ENCODE results near the gene CFAP70. TPM values are rescaled to one million over a fixed set of nuclear protein-coding genes. Genes with fewer than 3 reads are reported as not detected.

Gene CFAP70
- total RNA-seq, 1 experiment from 2014 or later, result 0.24 TPM

DNA sequence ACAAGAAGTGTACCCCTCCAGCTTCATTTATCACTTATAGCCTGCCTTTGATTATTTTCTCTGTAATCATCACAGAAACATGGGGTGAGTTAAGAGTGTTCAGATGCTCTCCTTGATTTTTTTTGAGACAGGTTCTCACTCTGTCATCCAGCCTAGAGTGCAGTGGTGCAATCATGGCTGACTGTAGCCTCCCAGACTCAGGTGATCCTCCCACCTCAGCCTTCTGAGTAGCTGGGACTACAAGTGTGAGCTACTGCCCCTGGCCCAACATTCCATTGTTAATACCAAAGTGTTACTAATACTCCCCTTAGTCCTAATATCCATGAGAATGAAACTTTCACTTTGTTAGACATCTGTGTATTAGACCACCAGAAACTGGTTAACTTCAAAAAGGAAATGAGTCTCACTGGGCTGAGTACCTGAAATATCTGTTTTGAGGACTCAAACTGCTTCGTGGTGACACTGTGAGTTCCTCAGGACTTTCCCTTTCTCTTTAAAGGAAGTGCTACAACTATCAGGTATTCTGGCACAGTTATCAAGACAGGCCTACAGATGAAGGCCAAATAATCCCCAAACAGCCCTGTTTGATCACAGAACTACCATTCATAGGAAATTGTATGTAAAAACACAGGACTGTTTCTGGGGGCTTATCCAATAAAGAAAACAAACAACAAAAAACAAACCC lies 20.5 kb upstream of the CFAP70 start:
- no peak overlapping the region for H3K56ac ChIP-seq (ENCODE audit: insufficient read length, low read depth, low read length)
- H3K9ac ChIP-seq (ENCODE audit: extremely low read depth, insufficient read length, low read length), result no peak overlapping the region
- no peak overlapping the region for H4K5ac ChIP-seq (ENCODE audit: insufficient read length, low read depth, low read length)
- H4K8ac ChIP-seq (replicated peaks; ENCODE audit: insufficient read length, low read depth, low read length), result no peak overlapping the region
- H3T11ph ChIP-seq (ENCODE audit: low read length), result no peak overlapping the region
- H2BK20ac ChIP-seq (ENCODE audit: low read depth, low read length, poor library complexity, severe bottlenecking), result no peak overlapping the region
- H2BK5ac ChIP-seq (ENCODE audit: insufficient read length, low read length), result no peak overlapping the region
- no peaks in the 10 kb centered on the region for H4K20me1 ChIP-seq (ENCODE audit: control insufficient read depth, insufficient read depth, insufficient read length)
- H3K14ac ChIP-seq (ENCODE audit: insufficient read depth, low read length), result no peak overlapping the region
- no peaks in the 10 kb centered on the region for H3K9me3 ChIP-seq (ENCODE audit: control insufficient read depth, low read depth, low read length)
- H3K4me1 ChIP-seq (ENCODE audit: insufficient read depth, low read length), result no peaks in the 10 kb centered on the region
- WGBS (ENCODE audit: extremely low coverage, insufficient read length, low lambda C conversion rate), result no CpG with 5 or more reads among the region's 1 CpG
- H3K9me3 Mint-ChIP-seq, result no peaks in the 10 kb centered on the region
- no peaks in the 10 kb centered on the region for H3K79me1 ChIP-seq (ENCODE audit: insufficient read depth, low read depth, low read length, poor library complexity, severe bottlenecking)
- H3K27ac Mint-ChIP-seq, result no peak overlapping the region; a peak in 1 of 7 replicates
- H3K23me2 ChIP-seq (ENCODE audit: insufficient read length, low read depth, low read length, poor library complexity, severe bottlenecking), result no peaks in the 10 kb centered on the region
- H3K27me3 Mint-ChIP-seq (ENCODE audit: low read depth), result no peaks in the 10 kb centered on the region
- no peak overlapping the region for H4K91ac ChIP-seq (ENCODE audit: insufficient read length, low read depth, low read length)
- H2BK12ac ChIP-seq (ENCODE audit: insufficient read length, low read depth, low read length), result no peak overlapping the region
- H3K4me1 Mint-ChIP-seq, result no peaks in the 10 kb centered on the region
- no peak overlapping the region for H2AK5ac ChIP-seq (ENCODE audit: insufficient read length, low read length)
- no peak overlapping the region for H3K4me3 Mint-ChIP-seq
- H3K27ac ChIP-seq (ENCODE audit: insufficient read length, low read depth, low read length), result no peak overlapping the region
- H3K27me3 ChIP-seq (ENCODE audit: insufficient read depth, low read length), result no peaks in the 10 kb centered on the region
- H3K18ac ChIP-seq (ENCODE audit: insufficient read length, low read depth, low read length), result no peak overlapping the region
- H2BK120ac ChIP-seq (ENCODE audit: low read depth, low read length, poor library complexity, severe bottlenecking), result no peak overlapping the region
- H3K79me2 ChIP-seq (ENCODE audit: insufficient read depth, low read length), result no peaks in the 10 kb centered on the region
- DNase-seq, result no peak
- H2BK15ac ChIP-seq (ENCODE audit: low read depth, low read length), result no peak overlapping the region
- no peak overlapping the region for H3K23ac ChIP-seq (ENCODE audit: insufficient read length, low read depth, low read length)
- no peak overlapping the region for H3K4ac ChIP-seq (ENCODE audit: low read depth, low read length)
- no peak overlapping the region for H3K4me2 ChIP-seq (ENCODE audit: insufficient read depth, insufficient read length, low read length)
- TF ChIP-seq, protein P1, sequence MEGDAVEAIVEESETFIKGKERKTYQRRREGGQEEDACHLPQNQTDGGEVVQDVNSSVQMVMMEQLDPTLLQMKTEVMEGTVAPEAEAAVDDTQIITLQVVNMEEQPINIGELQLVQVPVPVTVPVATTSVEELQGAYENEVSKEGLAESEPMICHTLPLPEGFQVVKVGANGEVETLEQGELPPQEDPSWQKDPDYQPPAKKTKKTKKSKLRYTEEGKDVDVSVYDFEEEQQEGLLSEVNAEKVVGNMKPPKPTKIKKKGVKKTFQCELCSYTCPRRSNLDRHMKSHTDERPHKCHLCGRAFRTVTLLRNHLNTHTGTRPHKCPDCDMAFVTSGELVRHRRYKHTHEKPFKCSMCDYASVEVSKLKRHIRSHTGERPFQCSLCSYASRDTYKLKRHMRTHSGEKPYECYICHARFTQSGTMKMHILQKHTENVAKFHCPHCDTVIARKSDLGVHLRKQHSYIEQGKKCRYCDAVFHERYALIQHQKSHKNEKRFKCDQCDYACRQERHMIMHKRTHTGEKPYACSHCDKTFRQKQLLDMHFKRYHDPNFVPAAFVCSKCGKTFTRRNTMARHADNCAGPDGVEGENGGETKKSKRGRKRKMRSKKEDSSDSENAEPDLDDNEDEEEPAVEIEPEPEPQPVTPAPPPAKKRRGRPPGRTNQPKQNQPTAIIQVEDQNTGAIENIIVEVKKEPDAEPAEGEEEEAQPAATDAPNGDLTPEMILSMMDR (conservative IDR thresholded peaks at IDR 0.05), result no peak
- no peak overlapping the region for H2AFZ ChIP-seq (ENCODE audit: low read length)
- H3K36me3 Mint-ChIP-seq (ENCODE audit: insufficient read depth in 1 of 3, low read depth in 3 of 3), result peaks cover 15 to 74% (median 53%) of the 10 kb centered on the region in 3 experiments; a peak in 6 of 7 replicates

All from H9 (cell line).